Activated CD4-positive, alpha-beta T cell treated with anti-CD3 and anti-CD28 coated beads for 1 hour (primary cell): ENCODE results near the gene CSNK1A1L.
"Not testable (repeated sequence)": the region's sequence is repeated elsewhere in the genome, so short reads cannot be mapped to it uniquely, and the experiment has no call there.

Experiments used
- DNase-seq: peaks from one replicate; pipeline ENCODE4 v3.0.0-alpha.2; 2020

The CSNK1A1L gene

DNA sequence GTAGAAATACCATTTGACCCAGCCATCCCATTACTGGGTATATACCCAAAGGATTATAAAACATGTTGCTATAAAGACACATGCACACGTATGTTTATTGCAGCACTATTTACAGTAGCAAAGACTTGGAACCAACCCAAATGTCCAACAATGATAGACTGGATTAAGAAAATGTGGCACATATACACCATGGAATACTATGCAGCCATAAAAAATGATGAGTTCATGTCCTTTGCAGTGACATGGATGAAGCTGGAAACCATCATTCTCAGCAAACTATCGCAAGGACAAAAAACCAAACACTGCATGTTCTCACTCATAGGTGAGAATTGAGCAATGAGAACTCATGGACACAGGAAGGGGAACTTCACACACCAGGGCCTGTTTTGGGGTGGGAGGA is 49.2 kb downstream of the CSNK1A1L start:
- not testable (repeated sequence) for DNase-seq
